NB4 (cell line): ENCODE data around the gene MEF2A.

Source experiments
- DNase-seq: peaks from one replicate; pipeline ENCODE4 v3.0.0; 2010; ENCODE audit warnings: low read depth
- H3K4me3 ChIP-seq: one replicate; pipeline ENCODE4 v1.5.1; 2011; ENCODE audit warnings: mild to moderate bottlenecking, low read depth, low read length, moderate library complexity
- CTCF ChIP-seq: IDR thresholded peaks from one replicate; pipeline ENCODE4 v1.5.1; 2012; ENCODE audit warnings: low read depth, low read length
- MAX ChIP-seq: IDR thresholded peaks from 2 replicates; pipeline ENCODE4 v1.6.1; 2011; ENCODE audit warnings: low read depth, low read length
- MYC ChIP-seq: IDR thresholded peaks from 2 replicates; pipeline ENCODE4 v1.6.1; 2011; ENCODE audit warnings: low read depth, low read length
- POLR2A ChIP-seq: IDR thresholded peaks from 2 replicates; pipeline ENCODE4 v1.6.1; 2011; ENCODE audit warnings: mild to moderate bottlenecking; ENCODE audit not compliant: insufficient read length; ENCODE audit errors: extremely low read depth

The MEF2A gene

GRCh38 chr15:99613887-99614647 lies 48.3 kb downstream of the MEF2A start:
- H3K4me3 ChIP-seq: no peak overlapping the region
- DNase-seq: peak; percentile 65
- no peak for TF ChIP-seq MAX
- TF ChIP-seq MYC: no peak
- TF ChIP-seq CTCF: no peak
- TF ChIP-seq POLR2A: no peak

GRCh38 chr15:99614749-99615288 lies 49.0 kb downstream of the MEF2A start:
- peak; percentile 86 for DNase-seq
- peak; percentile 70 for TF ChIP-seq MAX
- no peak for TF ChIP-seq CTCF
- peak; percentile 72 for TF ChIP-seq MYC

GRCh38 chr15:99615460-99615859 lies 49.7 kb downstream of the MEF2A start:
- TF ChIP-seq POLR2A (no peak), MAX (no peak)
- DNase-seq: peak; percentile 36
- no peak overlapping the region for H3K4me3 ChIP-seq

More at GRCh38 chr15:99614749-99615288, 49.0 kb downstream of the MEF2A start:
- no peak overlapping the region for H3K4me3 ChIP-seq

GRCh38 chr15:99616129-99616528 lies 50.3 kb downstream of the MEF2A start:
- DNase-seq: no peak
- TF ChIP-seq MAX (no peak), CTCF (no peak), POLR2A (no peak), MYC (no peak)
- H3K4me3 ChIP-seq: no peak overlapping the region

GRCh38 chr15:99616773-99617342 lies 51.1 kb downstream of the MEF2A start:
- TF ChIP-seq MAX (no peak), MYC (no peak), CTCF (no peak), POLR2A (no peak)
- no peak for DNase-seq
- no peak overlapping the region for H3K4me3 ChIP-seq

- no peak overlapping the region for H3K4me3 ChIP-seq
- DNase-seq: peak; percentile 16
- no peak for TF ChIP-seq MYC
- no peak for TF ChIP-seq POLR2A
- no peak for TF ChIP-seq CTCF
- TF ChIP-seq MAX: no peak
These were observed 53.2 kb downstream of the MEF2A start for GRCh38 chr15:99618941-99619411.
